Progenitor cell of endocrine pancreas (in vitro differentiated cells): Measurements from ENCODE around the gene ABLIM1. TPM values are rescaled to one million over a fixed set of nuclear protein-coding genes. Genes with fewer than 3 reads are reported as not detected.

Experiments used
- DNase-seq: peaks from one replicate; pipeline ENCODE4 v3.0.0; 2021; ENCODE audit warnings: low spot score; ENCODE audit not compliant: unreplicated experiment
- H3K27ac Mint-ChIP-seq: 2 replicates; pipeline ENCODE4 v1.8.0; 2021; ENCODE audit warnings: mild to moderate bottlenecking, moderate library complexity, mixed read lengths
- H3K27me3 Mint-ChIP-seq: 2 replicates; pipeline ENCODE4 v1.8.0; 2021; ENCODE audit warnings: mixed read lengths
- H3K36me3 Mint-ChIP-seq: 2 replicates; pipeline ENCODE4 v1.8.0; 2022; ENCODE audit warnings: mixed read lengths; ENCODE audit not compliant: insufficient read depth
- H3K4me1 Mint-ChIP-seq: 2 replicates; pipeline ENCODE4 v1.8.0; 2021; ENCODE audit warnings: low read depth, mixed read lengths
- H3K4me3 Mint-ChIP-seq: 2 replicates; pipeline ENCODE4 v1.8.0; 2021; ENCODE audit warnings: low read depth, mild to moderate bottlenecking, moderate library complexity, mixed read lengths
- H3K9me3 Mint-ChIP-seq: 2 replicates; pipeline ENCODE4 v1.8.0; 2021; ENCODE audit warnings: low read depth, mixed read lengths
- CTCF ChIP-seq: fragments of 200-600 bp; sonication (generic); IDR thresholded peaks from one replicate; pipeline ENCODE4 v1.5.0; 2021; ENCODE audit warnings: antibody characterized with exemption, mild to moderate bottlenecking; ENCODE audit not compliant: unreplicated experiment
- total RNA-seq: library from RNA; stranded (reverse); gene quantifications from 2 replicates; pipeline ENCODE4 v1.2.1, GENCODE V29; 2021

Gene ABLIM1
- total RNA-seq, 1 donor from 2014 or later: 59.1 TPM

- no peak for TF ChIP-seq CTCF
- Mint-ChIP-seq H3K27ac (no peak overlapping the region), H3K9me3 (no peaks in the 10 kb centered on the region), H3K36me3 (no peaks in the 10 kb centered on the region), H3K27me3 (peaks cover 5% of the 10 kb centered on the region), H3K4me1 (no peaks in the 10 kb centered on the region), H3K4me3 (no peak overlapping the region)
- DNase-seq: no peak
These were observed 84.6 kb downstream of the ABLIM1 start for GRCh38 chr10:114573330-114574045.

- Mint-ChIP-seq H3K9me3 (no peaks in the 10 kb centered on the region), H3K27ac (no peak overlapping the region), H3K4me1 (no peaks in the 10 kb centered on the region), H3K27me3 (no peaks in the 10 kb centered on the region), H3K36me3 (no peaks in the 10 kb centered on the region), H3K4me3 (no peak overlapping the region)
- no peak for DNase-seq
- TF ChIP-seq CTCF: no peak
These were observed 86.6 kb downstream of the ABLIM1 start for GRCh38 chr10:114571316-114571999.

- H3K4me3 Mint-ChIP-seq: no peak overlapping the region
- TF ChIP-seq CTCF: no peak
- DNase-seq: no peak
- H3K36me3 Mint-ChIP-seq: no peaks in the 10 kb centered on the region
- H3K27ac Mint-ChIP-seq: no peak overlapping the region
- H3K9me3 Mint-ChIP-seq: no peaks in the 10 kb centered on the region
- peaks cover 1% of the 10 kb centered on the region for H3K4me1 Mint-ChIP-seq
- H3K27me3 Mint-ChIP-seq: no peaks in the 10 kb centered on the region
These were observed 92.0 kb downstream of the ABLIM1 start for GRCh38 chr10:114566064-114566463.

GRCh38 chr10:114565066-114565465, 93.0 kb downstream of the ABLIM1 start:
- H3K4me1 Mint-ChIP-seq: peaks cover 2% of the 10 kb centered on the region
- no peak overlapping the region for H3K27ac Mint-ChIP-seq
- no peak for TF ChIP-seq CTCF
- no peak for DNase-seq
- H3K36me3 Mint-ChIP-seq: no peaks in the 10 kb centered on the region
- no peaks in the 10 kb centered on the region for H3K9me3 Mint-ChIP-seq
- H3K4me3 Mint-ChIP-seq: no peak overlapping the region
- no peaks in the 10 kb centered on the region for H3K27me3 Mint-ChIP-seq

DNA sequence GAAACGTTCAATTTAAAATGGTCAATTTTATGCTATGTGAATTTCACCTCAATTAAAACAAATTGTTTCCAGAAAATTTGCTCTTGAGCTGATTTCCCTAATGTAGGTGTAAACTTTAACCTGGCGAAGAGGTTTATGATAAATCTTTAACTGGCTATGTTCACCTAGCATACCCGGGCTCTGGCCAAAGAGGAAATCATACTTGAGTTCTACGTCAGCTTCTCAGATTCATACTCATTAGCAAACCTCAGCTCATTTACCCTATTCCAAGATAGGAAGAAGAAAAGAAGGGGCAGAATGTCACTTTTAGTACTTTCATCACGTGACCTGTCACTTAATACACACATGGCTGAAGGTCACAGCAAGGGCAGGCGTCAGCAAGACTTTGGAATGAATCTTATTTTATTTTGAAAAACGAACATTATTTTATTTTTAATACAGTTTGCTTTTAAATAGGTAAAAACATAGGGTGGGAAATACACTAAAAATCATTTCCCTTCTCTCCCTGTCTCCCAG, 97.0 kb downstream of the ABLIM1 start:
- H3K27me3 Mint-ChIP-seq: no peaks in the 10 kb centered on the region
- no peak overlapping the region for H3K27ac Mint-ChIP-seq
- peaks cover 8% of the 10 kb centered on the region for H3K9me3 Mint-ChIP-seq
- H3K36me3 Mint-ChIP-seq: peaks cover 6% of the 10 kb centered on the region
- TF ChIP-seq CTCF: no peak
- H3K4me1 Mint-ChIP-seq: peaks cover 3% of the 10 kb centered on the region
- H3K4me3 Mint-ChIP-seq: no peak overlapping the region
- DNase-seq: no peak
